Smooth muscle cell (in vitro differentiated cells): ENCODE data around the gene AVEN. TPM values are rescaled to one million over a fixed set of nuclear protein-coding genes. Genes with fewer than 3 reads are reported as not detected.

Source experiments
- DNase-seq: peaks from one replicate; lab custom pipeline; 2025; ENCODE audit not compliant: unreplicated experiment; lab: John Stamatoyannopoulos, UW
- H2AFZ ChIP-seq: fragments of 200-600 bp; sonication (generic); 2 replicates; pipeline ENCODE4 v1.6.0; 2016; ENCODE audit warnings: antibody characterized with exemption, low read depth, mild to moderate bottlenecking
- H3F3A ChIP-seq: fragments of 200-600 bp; sonication (generic); 2 replicates; pipeline ENCODE4 v1.6.0; 2017; ENCODE audit warnings: antibody characterized with exemption, low read depth
- H3K27ac ChIP-seq: fragments of 200-600 bp; sonication (generic); 2 replicates; pipeline ENCODE4 v1.5.1; 2016; ENCODE audit warnings: low read depth, mild to moderate bottlenecking
- H3K27me3 ChIP-seq: fragments of 200-600 bp; sonication (generic); 2 replicates; pipeline ENCODE4 v1.6.1; 2016; ENCODE audit warnings: low read depth, mild to moderate bottlenecking
- H3K36me3 ChIP-seq: fragments of 200-600 bp; sonication (generic); 2 replicates; pipeline ENCODE4 v1.5.1; 2016; ENCODE audit warnings: low read depth
- H3K4me1 ChIP-seq: fragments of 200-600 bp; sonication (generic); 2 replicates; pipeline ENCODE4 v1.5.1; 2016; ENCODE audit warnings: low read depth
- H3K4me2 ChIP-seq: fragments of 200-600 bp; sonication (generic); 2 replicates; pipeline ENCODE4 v1.6.0; 2016; ENCODE audit warnings: mild to moderate bottlenecking
- H3K4me3 ChIP-seq: fragments of 200-600 bp; sonication (generic); 2 replicates; pipeline ENCODE4 v1.5.1; 2016; ENCODE audit warnings: mild to moderate bottlenecking
- H3K79me2 ChIP-seq: fragments of 200-600 bp; sonication (generic); 2 replicates; pipeline ENCODE4 v1.6.0; 2016; ENCODE audit warnings: low read depth, mild to moderate bottlenecking
- H3K9ac ChIP-seq: fragments of 200-600 bp; sonication (generic); 2 replicates; pipeline ENCODE4 v1.6.0; 2016; ENCODE audit warnings: low read depth
- H3K9me3 ChIP-seq: fragments of 200-600 bp; sonication (generic); replicated peaks from 2 replicates; pipeline ENCODE4 v1.5.1; 2016; ENCODE audit warnings: low read depth
- H4K20me1 ChIP-seq: fragments of 200-600 bp; sonication (generic); 2 replicates; pipeline ENCODE4 v1.6.0; 2016; ENCODE audit warnings: low read depth
- WGBS: methylation state at CpG from one replicate; pipeline ENCODE4 v1.1.7; 2016; ENCODE audit warnings: low lambda C conversion rate; 5-methylcytosine and 5-hydroxymethylcytosine counted together
- polyA plus RNA-seq: library from polyadenylated mRNA; unstranded; fragments of >200 nt; fragmentation: Nextera tagmentation; extraction: Ambion mirVana; gene quantifications from 2 replicates; pipeline ENCODE4 v1.2.1, GENCODE V29; 2016
- total RNA-seq: library from RNA; depleted of rRNA; stranded (reverse); fragments of >200 nt; gene quantifications from 2 replicates; pipeline ENCODE4 v1.2.3, GENCODE V29; 2014
- TF ChIP-seq, protein P1 (sequence below): fragments of 200-600 bp; sonication (generic); IDR thresholded peaks from 2 replicates; pipeline ENCODE4 v1.5.1; 2017; ENCODE audit warnings: borderline replicate concordance, mild to moderate bottlenecking, antibody characterized with exemption; ENCODE audit not compliant: insufficient read depth, poor library complexity, severe bottlenecking

AVEN gene
- total and polyA plus RNA-seq, 2 experiments from 2014 or later = 10.6 to 15.7 TPM

DNA sequence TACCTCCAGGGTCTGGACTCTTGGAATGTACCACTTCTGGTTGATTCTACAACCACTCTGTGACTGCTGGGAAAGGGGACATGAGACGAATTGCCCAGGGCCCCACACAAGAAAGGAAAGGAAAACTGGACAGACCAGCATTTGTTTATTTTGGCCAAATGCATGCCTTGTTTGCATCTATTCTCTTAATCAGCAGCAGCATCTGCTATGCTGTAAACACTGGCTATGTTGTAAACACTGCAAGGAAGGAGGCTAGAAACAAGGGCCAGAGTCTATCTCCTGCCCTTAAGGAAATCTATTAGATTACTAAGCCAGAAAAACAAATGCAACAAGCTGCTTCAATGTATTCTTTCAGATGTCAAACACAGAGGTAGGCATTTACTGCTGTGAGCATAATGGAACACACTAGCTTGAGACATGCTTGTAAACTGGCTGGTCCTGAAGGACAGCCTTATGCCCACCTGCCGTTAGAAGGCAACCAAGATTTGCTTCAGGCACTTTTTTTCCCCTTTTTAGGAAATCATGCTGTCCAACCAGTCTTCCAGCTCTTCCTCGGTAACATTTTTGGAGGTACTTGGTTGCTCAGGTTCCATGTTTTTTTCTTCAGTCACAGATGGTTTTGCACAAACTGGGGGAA, 172.8 kb downstream of the AVEN start:
- H3F3A ChIP-seq = peaks cover 8% of the 10 kb centered on the region
- no peaks in the 10 kb centered on the region for H3K79me2 ChIP-seq
- H2AFZ ChIP-seq = no peak overlapping the region
- H3K4me2 ChIP-seq = peak overlapping the region; percentile 33
- TF ChIP-seq, protein P1, sequence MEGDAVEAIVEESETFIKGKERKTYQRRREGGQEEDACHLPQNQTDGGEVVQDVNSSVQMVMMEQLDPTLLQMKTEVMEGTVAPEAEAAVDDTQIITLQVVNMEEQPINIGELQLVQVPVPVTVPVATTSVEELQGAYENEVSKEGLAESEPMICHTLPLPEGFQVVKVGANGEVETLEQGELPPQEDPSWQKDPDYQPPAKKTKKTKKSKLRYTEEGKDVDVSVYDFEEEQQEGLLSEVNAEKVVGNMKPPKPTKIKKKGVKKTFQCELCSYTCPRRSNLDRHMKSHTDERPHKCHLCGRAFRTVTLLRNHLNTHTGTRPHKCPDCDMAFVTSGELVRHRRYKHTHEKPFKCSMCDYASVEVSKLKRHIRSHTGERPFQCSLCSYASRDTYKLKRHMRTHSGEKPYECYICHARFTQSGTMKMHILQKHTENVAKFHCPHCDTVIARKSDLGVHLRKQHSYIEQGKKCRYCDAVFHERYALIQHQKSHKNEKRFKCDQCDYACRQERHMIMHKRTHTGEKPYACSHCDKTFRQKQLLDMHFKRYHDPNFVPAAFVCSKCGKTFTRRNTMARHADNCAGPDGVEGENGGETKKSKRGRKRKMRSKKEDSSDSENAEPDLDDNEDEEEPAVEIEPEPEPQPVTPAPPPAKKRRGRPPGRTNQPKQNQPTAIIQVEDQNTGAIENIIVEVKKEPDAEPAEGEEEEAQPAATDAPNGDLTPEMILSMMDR = no peak
- no peaks in the 10 kb centered on the region for H4K20me1 ChIP-seq
- H3K36me3 ChIP-seq = no peaks in the 10 kb centered on the region
- WGBS = 44% methylated on average over 3 of the region's 3 CpGs
- no peak overlapping the region for H3K27ac ChIP-seq
- peaks cover 6% of the 10 kb centered on the region for H3K4me1 ChIP-seq
- H3K9ac ChIP-seq = no peak overlapping the region
- no peak overlapping the region for H3K4me3 ChIP-seq
- DNase-seq = no peak
- no peaks in the 10 kb centered on the region for H3K9me3 ChIP-seq
- H3K27me3 ChIP-seq = no peaks in the 10 kb centered on the region

DNA sequence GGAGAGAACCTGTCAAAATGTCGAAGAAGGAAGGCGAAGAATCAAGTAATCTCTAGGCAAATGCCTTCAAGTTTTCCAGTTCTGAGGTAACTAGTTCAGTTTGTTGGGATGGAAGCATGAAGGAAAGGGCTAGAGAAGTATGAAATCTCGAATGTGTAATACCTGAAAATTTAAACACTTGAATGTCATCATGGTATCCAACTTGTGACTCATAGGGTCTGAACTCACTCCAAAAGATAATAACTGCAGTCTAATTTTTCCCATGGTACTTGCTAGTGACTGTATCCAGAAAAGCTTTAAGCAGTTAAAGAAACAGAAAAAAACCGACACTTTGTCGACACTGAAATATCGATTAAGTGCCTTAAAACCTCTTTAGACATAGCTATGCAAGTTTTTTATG, 173.6 kb downstream of the AVEN start:
- peaks cover 10% of the 10 kb centered on the region for H3K4me1 ChIP-seq
- no peak for DNase-seq
- WGBS = 74% methylated on average over 6 of the region's 6 CpGs
- H4K20me1 ChIP-seq = no peaks in the 10 kb centered on the region
- no peaks in the 10 kb centered on the region for H3K79me2 ChIP-seq
- TF ChIP-seq, protein P1 = no peak
- H3F3A ChIP-seq = peaks cover 11% of the 10 kb centered on the region
- H3K27ac ChIP-seq = no peak overlapping the region
- H3K27me3 ChIP-seq = no peaks in the 10 kb centered on the region
- no peaks in the 10 kb centered on the region for H3K36me3 ChIP-seq
- H3K4me2 ChIP-seq = peak overlapping the region; percentile 33
- no peak overlapping the region for H2AFZ ChIP-seq
- no peaks in the 10 kb centered on the region for H3K9me3 ChIP-seq
- H3K4me3 ChIP-seq = no peak overlapping the region
- no peak overlapping the region for H3K9ac ChIP-seq

DNA sequence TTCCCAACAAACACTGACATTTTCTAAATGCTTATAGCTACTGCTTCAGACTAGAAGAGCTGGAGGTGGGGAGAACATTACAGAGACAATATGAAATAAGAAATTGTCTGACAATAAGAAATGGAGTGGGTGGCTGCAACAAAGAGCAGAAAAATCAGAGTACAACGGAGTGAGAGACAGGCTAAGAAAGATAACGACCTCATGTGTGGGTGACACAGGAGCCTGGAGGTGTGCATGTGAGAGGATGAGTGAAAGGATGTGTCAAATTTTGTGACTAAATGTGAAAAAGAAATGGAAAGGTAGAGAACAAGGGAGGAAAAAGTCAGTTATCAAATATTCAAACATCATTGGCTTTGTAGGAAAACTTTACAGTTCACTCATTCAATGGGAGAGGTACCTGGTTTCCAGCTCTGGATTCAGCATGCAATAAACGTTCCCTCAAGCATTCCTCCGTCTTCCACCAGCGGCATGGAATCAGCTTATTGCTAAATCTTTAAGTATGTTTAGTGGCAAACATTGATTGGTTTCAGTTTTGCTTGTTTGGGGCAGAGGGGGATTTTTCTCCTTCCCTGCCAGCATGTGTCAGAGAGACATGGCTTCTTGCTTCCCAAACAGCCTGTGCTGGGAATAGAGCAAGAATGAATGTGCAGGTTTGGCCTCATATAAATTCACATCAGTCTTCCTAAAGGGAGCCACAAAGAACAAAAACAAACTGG, 174.5 kb downstream of the AVEN start:
- WGBS = 80% methylated on average over 5 of the region's 5 CpGs
- no peaks in the 10 kb centered on the region for H3K36me3 ChIP-seq

More for the DNA sequence above, 174.5 kb downstream of the AVEN start:
- no peaks in the 10 kb centered on the region for H3K79me2 ChIP-seq
- H3K9ac ChIP-seq = no peak overlapping the region
- peaks cover 10% of the 10 kb centered on the region for H3K4me1 ChIP-seq
- no peak overlapping the region for H2AFZ ChIP-seq
- no peaks in the 10 kb centered on the region for H3K9me3 ChIP-seq
- no peak overlapping the region for H3K4me2 ChIP-seq
- H3K4me3 ChIP-seq = no peak overlapping the region
- no peaks in the 10 kb centered on the region for H4K20me1 ChIP-seq
- H3K27ac ChIP-seq = no peak overlapping the region
- TF ChIP-seq, protein P1 = no peak
- H3F3A ChIP-seq = peaks cover 11% of the 10 kb centered on the region
- H3K27me3 ChIP-seq = no peaks in the 10 kb centered on the region
- no peak for DNase-seq
